Measurements from ENCODE around the gene CREB3L1.
A peak's percentile ranks its signal among the peaks of the same experiment; 100 is the strongest.

The CREB3L1 gene, protein sequence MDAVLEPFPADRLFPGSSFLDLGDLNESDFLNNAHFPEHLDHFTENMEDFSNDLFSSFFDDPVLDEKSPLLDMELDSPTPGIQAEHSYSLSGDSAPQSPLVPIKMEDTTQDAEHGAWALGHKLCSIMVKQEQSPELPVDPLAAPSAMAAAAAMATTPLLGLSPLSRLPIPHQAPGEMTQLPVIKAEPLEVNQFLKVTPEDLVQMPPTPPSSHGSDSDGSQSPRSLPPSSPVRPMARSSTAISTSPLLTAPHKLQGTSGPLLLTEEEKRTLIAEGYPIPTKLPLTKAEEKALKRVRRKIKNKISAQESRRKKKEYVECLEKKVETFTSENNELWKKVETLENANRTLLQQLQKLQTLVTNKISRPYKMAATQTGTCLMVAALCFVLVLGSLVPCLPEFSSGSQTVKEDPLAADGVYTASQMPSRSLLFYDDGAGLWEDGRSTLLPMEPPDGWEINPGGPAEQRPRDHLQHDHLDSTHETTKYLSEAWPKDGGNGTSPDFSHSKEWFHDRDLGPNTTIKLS

DNA sequence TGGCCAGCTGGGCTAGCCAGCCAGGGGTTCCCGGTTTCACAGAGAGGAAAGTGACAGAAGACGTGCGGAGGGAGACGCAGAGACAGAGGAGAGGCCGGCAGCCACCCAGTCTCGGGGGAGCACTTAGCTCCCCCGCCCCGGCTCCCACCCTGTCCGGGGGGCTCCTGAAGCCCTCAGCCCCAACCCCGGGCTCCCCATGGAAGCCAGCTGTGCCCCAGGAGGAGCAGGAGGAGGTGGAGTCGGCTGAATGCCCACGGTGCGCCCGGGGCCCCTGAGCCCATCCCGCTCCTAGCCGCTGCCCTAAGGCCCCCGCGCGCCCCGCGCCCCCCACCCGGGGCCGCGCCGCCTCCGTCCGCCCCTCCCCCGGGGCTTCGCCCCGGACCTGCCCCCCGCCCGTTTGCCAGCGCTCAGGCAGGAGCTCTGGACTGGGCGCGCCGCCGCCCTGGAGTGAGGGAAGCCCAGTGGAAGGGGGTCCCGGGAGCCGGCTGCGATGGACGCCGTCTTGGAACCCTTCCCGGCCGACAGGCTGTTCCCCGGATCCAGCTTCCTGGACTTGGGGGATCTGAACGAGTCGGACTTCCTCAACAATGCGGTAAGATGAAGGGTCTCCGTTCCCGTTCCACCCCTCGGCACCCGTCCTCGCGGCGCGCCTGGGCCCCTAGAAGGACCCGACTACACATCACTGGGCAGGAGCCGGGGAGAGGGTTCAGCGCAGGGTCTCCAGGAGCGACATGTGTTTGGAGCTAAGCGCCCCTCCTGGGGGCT is at the start of gene CREB3L1:
Gene CREB3L1, plus strand, starts transcription at position 41 of the 765 bp plus-strand sequence. Its CDS starts 450 bp downstream, at position 491.
- no peak for DNase-seq (ENCODE audit: low read depth in 2 of 2)

DNA sequence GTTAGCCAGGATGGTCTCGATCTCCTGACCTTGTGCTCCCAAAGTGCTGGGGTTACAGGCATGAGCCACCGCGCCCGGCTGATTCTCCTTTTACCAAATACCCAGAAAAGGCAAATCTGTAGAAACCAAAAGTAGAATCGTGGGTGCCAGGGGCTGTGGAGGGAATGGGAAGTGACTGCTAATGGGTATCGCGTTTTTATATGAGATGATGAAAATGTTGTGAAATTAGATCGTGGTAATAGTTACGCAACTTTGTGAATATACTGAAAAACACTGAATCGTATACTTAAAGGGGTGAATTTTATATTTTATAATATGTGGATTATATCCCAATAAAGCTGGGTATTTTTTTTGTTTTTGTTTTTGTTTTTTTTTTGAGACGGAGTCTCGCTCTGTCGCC is 48.2 kb upstream of the CREB3L1 start:
- DNase-seq (ENCODE audit: low read depth in 2 of 2), result no peak

DNA sequence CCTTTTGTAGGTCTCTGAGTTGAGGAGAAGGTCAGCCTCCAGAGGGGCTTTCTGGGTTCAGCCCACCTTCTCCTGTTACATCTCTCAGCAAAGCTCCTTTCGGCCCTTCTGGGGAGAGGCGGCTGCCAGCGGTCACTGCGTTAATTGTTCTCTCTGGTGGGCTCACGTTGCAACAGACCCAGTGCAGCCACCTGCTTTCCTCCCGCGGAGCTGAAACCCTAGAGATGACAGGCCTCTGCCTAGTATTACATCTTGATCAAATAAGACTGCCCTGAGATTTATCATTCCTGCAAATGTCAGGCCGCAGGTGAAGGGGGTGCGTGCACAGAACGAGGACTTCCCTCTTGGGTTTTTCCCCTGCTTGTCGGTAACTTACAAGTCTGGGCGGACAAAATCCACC is 43.2 kb upstream of the CREB3L1 start:
- DNase-seq (ENCODE audit: low read depth in 2 of 2), result no peak

DNA sequence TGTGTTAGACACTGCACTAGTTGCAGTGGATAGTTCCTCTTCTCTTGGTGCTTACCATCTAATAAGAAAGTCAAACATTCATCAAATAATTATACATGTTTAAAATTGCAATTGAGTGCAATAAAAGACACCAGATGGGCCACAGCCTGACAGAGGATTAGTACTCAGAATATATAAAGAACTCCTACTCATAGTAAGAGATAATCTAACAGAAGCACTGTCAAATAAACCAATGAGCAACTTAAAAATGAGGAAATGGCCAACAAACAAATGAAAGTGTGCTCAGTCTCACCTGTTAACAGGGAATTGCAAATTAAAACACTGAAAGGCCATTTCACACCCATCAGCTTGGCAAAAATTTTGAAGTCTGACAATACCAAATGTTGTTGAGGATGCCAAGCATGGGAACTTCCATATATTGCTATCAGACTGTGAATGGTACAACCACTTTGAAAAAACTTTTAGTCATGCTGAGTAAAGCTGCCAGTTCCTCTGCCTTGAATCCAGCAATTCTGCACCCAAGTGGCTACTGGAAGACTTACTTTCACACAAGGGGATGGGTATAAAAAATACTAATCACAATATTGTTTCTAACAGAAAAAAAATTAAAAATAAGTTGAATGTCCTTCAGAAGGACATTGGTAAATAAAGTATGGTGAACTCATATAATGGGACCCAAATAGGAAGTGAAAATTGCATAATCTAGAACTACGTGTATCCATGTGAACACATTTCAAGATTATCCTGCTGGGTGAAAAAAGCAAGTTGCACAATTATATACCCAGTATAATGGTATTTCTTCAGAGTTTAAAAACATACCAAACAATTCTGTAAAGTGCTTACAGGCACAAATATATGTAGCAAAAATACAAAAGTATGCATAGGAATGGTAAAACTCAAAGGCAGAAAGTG is 41.4 kb upstream of the CREB3L1 start:
- no peak for DNase-seq (ENCODE audit: low read depth in 2 of 2)

DNA sequence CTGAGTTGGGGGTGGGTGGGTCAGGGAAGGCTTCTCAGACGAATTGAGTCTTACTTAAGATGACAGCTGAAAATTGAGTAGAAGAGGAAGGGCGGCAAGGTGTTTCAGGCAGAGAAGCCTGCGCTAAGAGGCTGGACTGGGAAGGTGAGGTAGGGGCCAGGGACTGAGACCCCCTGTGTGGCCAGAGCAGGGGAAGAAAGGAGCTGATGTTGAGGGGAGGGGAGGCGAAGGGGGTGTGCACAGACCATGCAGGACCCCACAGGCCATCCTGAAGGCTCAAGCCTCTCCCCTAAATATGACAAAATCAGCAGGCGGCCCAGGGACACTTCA is 40.6 kb upstream of the CREB3L1 start:
- no peak for DNase-seq (ENCODE audit: low read depth in 2 of 2)

DNA sequence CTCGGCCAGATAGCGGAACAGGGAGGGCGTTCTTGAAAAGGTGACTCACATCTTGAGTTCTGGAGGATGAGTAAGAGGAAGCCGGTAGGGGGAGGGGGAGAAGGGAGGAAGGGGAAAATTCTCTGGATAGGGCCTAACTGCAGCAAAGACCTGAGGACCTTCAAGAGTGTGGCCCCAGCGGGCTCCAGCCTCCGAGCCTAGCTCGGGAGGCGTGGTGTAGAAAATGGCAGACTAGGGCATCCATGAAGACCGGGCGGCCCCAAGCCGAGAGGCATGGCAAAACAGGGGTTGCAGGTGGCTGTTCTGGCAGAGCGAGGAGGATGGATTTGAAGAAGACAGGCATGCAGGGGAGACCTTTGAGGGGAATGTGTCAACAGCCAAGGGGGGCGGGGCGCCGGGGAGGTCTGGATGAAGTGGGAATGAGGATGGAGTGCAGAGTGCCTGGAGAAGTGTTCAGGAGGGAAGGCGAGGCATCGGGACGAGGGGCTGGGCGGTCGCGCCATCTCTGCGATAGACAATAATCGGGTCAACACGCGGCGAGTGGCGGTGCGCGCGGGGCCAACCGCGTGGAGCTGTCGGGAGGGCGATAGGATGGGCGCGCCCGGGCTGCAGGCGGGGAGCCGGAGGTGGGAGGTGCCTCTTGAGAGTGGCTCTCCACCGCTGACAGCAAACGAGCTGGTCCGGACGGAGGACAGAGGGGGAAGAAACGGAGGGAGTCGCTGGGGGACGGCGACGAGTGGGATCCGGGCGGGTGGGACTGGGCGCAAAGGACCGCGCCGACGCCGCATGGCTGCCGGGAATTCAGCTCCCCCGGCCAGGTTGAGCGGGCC is 40.0 kb upstream of the CREB3L1 start:
- DNase-seq (ENCODE audit: low read depth in 2 of 2), result no peak

DNA sequence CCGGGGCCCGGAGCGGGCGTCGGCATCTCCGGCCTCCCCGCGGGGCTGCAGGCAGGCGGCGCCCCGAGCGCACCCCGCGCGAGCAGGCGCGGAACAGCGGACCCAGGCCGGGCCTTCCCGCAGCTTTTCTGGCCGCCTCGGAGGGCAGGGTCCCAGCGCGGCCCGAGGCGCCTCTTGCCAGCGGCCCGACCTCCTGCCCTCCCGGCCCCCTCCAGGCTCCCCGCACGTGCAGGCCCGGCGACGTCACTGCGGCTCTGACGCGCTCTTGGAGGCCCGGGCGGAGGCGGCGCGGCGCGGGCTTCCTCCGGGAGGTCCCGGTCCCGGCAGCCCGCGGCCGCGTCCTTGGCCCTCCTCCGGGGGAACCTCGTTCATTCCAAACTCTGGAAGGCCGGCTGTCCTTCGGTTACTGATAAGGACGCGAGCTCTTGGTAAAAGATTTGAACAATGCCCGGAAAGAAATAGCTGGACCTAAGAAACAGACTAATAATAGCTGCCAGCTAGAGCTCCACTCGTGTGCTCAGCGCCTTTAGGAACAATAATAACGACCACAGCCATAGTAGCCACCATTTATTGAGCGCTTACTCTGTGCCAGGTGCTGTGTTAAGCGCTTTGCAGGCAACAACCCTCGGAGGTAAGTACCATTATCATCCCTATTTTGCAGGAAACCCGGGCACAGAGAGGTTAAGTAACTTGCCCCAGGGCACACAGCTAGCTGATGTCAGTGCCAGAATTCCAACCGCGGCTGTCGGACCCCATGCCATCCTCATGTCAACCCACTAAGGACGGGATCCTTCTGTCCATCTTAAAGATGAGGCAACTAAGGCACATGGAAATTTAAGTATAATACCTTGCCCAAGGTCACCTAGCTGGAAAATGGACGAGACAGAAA is 39.1 kb upstream of the CREB3L1 start:
- DNase-seq (ENCODE audit: low read depth in 2 of 2), result no peak

DNA sequence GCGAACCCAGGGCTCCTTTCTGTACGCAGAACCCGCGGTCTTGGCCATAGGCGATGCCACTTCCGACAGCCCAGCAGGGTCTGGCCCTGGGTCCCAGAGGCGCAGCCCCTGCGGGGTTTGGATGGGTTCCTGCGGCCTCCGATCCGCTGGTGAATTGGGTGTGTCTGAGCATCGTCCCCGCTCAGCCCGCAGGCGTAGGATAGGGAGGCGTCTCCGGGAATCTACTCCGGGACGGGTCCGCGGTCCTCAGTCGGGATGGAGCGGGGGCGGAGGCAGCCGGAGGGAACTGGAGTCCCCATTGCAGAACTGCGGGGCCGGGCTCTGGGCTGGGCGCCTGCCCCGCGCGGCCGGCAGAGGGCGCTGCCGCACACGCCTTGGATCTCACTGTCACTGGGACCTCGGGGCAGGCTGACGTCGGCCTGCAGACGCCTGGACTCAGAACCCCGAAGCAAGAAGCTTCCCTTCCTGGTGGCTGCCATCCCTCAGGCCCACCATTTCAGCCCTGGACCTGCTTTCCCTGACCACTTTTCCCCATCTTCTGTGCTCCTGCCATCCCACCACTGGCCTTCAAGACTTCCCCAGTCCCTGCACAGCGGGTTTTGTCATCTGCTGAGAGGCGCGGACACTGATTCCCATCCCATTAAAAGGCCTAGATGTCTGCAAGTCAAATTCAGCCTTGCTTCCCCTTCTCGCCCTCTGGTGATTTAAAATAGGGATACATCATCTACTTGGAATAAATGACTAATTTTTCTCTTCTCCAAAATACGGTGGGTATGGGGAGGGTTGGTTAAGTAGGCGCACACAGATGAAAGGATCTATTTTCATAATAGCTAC is 38.3 kb upstream of the CREB3L1 start:
- DNase-seq (ENCODE audit: low read depth in 2 of 2), result peak; percentile 62 to 63

DNA sequence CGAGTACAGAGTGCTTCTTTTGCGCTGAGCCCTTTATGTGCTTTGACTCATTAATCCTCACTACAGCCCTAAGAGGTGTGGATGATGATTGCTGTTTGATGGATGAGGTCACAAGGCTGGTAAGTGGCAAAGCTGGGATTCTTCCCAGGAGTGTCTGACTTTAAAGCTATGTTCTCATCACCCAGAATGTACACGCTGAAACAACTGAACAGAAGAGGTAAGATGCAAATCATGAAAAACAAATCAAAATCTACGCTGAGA is 37.7 kb upstream of the CREB3L1 start:
- DNase-seq (ENCODE audit: low read depth in 2 of 2), result no peak

DNA sequence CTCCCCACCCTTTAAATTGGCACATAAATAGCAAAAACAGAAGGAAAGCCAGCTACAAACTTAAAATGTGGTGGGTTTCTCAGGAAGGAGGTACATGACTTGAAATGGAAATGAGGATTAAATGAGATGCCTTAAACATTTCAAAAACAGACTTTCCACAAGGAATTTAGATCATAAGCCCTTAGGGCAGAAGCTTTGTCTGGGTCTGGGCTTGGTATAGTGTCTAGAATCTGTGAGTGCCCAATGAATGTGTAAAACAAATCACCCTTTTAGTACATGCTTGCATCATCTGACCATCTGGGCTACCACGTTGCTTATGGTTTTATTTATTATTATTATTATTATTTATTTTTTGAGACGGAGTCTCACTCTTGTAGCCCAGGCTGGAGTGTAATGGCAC is 37.1 kb upstream of the CREB3L1 start:
- no peak for DNase-seq (ENCODE audit: low read depth in 2 of 2)

DNA sequence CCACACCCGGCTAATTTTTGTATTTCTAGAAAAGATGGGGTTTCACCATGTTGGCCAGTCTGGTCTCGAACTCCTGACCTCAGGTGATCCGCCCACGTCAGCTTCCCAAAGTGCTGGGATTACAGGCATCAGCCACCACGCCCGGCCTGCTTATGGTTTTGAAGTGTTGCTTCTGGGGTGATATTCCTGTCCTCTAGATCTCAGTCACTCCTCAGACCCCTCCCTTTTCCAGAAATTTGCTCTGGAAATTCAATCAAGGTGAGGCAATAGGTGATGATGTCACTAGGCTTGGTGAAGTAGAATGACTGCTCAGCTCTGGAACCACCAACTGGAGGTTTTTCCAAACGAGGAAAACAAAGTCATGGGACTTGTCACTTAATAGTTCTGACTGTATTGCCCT is 36.6 kb upstream of the CREB3L1 start:
- no peak for DNase-seq (ENCODE audit: low read depth in 2 of 2)

DNA sequence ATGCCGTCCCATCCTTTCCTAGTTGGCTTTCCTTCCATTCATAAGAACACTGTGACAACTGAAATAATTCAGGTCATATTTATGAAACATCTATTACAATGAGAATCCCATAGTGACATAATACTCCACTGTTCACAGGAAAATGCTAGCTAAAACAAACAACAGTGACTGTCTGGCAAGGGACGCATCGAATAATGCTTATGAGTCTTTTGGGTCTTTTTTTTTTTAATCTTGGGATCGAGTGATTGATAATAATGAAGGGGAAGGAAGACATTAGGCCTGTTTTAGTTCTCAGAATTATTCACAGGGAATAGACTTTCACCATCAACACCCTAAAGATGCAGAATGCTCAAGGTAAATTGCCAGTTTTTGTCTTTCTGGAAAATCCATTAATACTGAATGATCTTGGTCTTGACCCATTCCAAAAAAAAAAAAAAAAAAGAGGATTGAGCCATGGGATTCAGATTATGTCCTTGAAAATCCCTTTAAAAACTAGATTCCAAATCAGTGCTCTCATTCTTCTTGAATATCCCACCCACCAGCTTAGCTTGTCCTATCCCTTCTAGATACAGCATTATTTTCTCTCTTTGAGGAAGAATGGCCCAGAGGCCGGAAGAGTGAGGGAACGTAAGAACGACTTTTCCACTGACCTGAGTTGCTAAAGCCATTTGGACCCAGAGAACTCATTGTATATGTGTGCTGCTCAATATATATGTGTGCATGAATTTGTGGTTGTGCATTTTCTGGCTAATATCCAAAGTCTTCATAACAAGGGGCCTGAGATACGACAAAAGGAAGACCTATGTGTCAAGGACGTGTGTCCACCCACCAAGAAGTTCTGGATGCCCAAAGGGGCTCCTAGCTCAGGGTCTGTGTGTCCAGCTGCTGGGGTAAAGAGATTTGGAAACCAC is 35.2 kb upstream of the CREB3L1 start:
- DNase-seq (ENCODE audit: low read depth in 2 of 2), result no peak

DNA sequence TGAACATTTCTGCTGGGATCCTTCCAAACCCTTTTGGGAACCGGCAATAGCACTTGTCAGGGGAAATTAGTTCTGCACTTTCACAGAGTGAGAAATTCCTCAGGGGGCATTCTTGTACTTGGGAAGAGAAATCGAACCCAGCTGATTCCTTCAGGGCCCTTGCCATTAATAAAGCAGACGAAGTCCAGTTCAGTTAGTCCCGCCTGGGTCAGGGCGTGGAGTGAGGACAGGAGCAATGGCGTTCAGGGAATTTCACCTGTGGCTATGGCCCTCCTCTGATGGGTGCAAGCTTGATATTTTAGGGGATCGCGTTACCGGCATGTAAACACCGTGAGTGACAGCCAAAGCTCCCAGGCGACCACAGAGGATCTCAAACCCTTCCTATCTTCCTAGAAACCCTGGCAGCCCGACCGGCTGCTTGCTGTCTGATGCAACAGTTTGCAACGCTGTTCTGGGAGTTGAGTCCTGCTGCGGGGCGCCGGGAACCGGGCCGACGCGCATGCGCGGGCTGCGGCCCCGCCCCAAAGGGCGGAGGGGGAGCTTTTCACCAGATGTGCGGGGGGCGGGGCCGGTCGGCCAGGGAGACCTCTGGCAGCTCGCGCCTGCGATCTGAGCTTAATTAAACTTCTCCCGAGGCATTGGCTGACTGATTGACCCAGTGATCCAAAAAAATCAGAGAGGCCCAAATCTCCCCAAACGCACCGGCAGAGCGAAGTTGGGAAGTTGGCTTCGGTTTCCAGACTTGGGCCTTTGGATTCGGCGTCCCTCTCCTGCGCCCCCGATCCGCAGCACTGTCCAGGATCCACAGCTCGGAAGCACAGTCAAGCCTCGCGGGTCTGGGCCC is 34.3 kb upstream of the CREB3L1 start:
- peak; percentile 63 to 75 for DNase-seq (ENCODE audit: low read depth in 2 of 2)

DNA sequence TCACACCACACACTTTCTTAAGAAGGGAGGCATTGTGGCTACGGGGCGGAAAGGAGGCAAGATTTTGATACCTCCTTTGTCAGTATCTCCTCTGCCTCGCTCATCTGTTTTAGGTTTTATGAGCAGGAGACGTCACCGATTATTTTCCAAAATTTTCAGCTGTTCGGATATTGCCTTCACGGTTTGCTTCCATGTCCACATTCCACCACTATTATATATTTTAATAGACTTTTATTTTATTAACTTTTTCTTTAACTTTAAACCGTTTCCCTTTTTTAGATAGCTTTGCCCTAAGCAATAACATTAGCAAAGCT is 33.7 kb upstream of the CREB3L1 start:
- DNase-seq (ENCODE audit: low read depth in 2 of 2), result no peak

DNA sequence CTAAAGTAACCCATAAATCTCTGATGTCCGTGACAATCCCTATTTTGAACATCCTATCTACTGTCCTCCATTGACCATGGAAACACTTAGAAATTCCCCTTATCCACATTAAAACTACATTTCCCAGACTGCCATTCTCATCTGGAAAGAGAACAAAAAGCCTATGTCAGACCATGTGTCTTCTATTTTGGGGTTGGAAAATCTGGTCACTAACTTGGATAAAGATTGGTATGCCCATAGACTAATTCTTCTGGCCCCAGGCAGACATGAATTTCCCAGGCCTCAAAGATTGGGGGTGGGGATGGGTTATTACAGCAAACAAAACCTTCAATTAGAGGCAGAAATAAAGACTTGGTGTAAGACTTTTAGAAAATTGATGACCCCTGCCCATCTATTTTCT is 30.9 kb upstream of the CREB3L1 start:
- DNase-seq (ENCODE audit: low read depth in 2 of 2), result no peak

DNA sequence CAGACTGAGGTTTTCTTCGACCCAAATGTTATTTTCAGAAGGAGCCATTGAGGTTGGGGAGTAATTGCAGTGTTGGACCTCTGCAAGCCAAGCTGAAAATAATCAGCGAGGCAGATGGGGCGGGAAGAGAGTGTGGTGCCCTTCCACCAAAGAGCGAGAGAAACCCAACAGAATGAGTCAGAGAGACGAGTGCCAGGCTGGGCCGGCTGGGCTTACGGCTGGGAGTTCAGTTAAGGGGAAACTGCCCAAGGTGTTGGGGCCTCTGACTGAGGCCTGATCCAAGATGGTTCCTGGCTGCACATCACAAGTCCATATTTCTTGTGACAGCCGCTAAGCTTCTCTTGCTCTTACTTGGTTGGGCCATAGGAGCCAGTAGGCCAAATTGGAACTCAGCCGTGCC is 30.4 kb upstream of the CREB3L1 start:
- DNase-seq (ENCODE audit: low read depth in 2 of 2), result no peak

DNA sequence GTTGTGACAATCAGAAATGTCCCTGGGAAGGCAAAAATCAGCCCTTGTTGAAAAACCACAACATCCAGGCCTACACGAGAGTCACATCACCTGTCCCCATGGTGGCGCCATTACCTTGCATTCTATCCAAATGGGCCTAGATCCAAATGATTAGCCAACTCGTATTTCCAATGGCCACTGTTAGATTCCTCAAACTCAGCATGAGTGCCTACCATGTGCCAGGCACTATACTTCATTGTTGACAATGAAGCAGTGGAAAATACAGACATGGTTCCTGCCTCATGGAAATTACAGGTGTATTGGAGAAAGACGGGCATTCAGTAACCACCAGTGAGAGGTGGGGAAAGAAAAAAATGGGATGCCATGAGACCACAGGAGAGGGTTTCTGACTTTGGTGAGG is 29.8 kb upstream of the CREB3L1 start:
- no peak for DNase-seq (ENCODE audit: low read depth in 2 of 2)
